Measurements from ENCODE around the gene N4BP2L2.
"Not testable (repeated sequence)": the region's sequence is repeated elsewhere in the genome, so short reads cannot be mapped to it uniquely, and the experiment has no call there.

The N4BP2L2 gene

DNA sequence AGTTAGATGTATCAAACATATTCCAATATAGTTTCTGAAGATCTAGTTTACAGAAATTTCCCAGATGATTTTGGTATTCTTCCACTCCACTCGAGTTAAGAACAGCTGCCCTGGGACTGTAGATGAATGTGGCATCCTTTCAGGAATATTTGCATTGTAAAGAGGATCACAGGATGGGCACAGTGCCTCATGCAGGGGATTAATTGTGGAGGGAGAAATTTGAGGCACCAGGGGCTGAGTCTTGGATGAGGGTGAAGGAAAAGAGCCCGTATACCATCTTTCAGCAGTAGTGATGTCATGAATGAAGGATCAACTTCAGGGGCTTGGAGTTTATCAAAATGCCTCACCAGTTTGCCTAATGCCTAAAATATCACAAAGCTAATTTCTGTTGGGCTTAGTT, 43.7 kb upstream of the N4BP2L2 start:
- TF ChIP-seq, protein P1, sequence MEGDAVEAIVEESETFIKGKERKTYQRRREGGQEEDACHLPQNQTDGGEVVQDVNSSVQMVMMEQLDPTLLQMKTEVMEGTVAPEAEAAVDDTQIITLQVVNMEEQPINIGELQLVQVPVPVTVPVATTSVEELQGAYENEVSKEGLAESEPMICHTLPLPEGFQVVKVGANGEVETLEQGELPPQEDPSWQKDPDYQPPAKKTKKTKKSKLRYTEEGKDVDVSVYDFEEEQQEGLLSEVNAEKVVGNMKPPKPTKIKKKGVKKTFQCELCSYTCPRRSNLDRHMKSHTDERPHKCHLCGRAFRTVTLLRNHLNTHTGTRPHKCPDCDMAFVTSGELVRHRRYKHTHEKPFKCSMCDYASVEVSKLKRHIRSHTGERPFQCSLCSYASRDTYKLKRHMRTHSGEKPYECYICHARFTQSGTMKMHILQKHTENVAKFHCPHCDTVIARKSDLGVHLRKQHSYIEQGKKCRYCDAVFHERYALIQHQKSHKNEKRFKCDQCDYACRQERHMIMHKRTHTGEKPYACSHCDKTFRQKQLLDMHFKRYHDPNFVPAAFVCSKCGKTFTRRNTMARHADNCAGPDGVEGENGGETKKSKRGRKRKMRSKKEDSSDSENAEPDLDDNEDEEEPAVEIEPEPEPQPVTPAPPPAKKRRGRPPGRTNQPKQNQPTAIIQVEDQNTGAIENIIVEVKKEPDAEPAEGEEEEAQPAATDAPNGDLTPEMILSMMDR (IDR thresholded peaks at IDR 0.05; ENCODE audit: borderline replicate concordance, insufficient read depth, low read depth, low read length): no peak
- no peak overlapping the region for H3K4me3 ChIP-seq (ENCODE audit: low read depth, low read length)

DNA sequence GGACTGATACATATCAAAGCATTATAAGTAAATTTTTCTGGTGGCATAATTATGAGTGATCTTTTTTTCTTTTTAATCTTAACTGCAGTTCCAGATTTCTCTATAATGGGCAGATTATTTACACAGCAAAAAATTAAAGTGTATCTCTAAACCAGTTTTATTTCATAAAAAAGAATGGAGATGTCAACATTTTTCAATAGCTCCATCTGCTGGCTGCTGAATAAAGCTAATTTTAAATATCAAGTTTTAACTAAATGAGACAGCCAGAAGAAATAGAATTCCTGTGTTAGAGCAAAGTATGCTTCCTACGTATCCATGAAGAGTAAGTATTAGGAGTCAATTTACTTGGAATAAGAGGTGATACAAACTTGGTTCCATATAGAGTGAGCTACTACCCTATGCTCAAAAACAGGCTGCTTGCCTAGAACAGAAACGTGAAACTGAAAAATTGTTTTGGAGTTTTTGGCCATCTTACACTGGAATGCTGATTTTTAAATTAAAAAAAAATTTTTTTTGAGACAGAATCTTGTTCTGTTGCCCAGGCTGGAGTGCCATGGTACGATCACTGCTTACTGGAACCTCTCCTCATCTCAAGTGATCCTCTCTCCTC, 42.7 kb upstream of the N4BP2L2 start:
- no peak overlapping the region for H3K4me3 ChIP-seq (ENCODE audit: low read depth, low read length)
- TF ChIP-seq, protein P1 (IDR thresholded peaks at IDR 0.05; ENCODE audit: borderline replicate concordance, insufficient read depth, low read depth, low read length): no peak

DNA sequence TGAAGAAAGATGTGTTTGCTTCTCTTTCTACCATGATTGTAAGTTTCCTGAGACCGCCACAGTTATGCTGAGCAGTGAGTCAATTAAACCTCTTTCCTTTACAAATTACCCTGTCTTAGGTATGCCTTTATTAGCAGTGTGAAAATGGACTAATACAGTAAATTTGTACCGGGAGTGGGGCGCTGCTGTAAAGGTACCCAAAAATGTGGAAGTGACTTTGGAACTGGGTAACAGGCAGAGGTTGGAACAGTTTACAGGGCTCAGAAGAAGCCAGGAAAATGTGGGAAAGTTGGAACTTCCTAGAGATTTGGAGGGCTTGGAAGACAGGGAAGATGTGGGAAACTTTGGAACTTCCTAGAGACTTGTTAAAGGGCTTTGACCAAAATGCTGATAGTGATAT, 38.4 kb upstream of the N4BP2L2 start:
- H3K4me3 ChIP-seq (ENCODE audit: low read depth, low read length): no peak overlapping the region
- TF ChIP-seq, protein P1 (IDR thresholded peaks at IDR 0.05; ENCODE audit: borderline replicate concordance, insufficient read depth, low read depth, low read length): no peak

DNA sequence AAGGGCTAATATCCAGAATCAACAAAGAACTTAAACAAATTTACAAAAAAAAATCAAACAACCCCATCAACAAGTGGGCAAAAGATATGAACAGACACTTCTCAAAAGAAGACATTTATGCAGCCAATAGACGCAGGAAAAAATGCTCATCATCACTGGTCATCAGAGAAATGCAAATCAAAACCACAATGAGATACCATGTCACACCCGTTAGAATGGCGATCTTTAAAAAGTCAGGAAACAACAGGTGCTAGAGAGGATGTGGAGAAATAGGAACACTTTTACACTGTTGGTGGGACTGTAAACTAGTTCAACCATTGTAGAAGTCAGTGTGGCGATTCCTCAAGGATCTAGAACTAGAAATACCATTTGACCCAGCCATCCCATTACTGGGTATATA, 37.1 kb upstream of the N4BP2L2 start:
- H3K4me3 ChIP-seq (ENCODE audit: low read depth, low read length): not testable (repeated sequence)

DNA sequence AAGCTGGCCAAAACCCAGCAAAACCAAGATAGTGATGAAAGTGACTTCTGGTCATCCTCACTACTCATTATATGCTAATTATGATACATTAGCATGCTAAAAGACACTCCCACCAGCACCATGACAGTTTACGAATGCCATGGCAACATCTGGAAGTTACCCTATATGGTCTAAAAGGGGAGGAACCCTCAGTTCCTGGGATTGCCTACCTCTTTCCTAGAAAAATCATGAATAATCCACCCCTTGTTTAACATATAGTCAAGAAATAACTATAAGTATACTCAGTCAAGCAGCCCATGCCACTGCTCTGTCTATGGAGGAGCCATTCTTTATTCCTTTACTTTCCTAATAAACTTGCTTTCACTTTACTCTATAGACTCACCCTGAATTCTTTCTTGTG, 22.2 kb upstream of the N4BP2L2 start:
- not testable (repeated sequence) for H3K4me3 ChIP-seq (ENCODE audit: low read depth, low read length)

DNA sequence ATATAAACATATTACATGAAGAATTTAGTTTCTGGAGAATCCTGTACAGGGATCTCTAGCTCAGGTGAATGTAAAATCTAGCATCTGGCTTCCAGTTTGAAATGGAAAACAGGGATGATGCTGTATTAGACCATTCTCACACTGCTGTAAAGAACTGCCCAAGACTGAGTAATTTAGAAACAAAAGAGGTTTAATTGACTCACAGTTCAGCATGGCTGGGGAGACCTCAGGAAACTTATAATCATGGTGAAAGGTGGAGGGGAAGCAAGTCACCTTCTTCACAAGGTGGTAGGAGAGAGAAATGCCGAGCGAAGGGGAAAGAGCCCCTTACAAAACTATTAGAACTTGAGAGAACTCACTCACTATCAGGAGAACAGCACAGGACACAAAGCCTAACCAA, 17.0 kb upstream of the N4BP2L2 start:
- no peak overlapping the region for H3K4me3 ChIP-seq (ENCODE audit: low read depth, low read length)
- TF ChIP-seq, protein P1 (IDR thresholded peaks at IDR 0.05; ENCODE audit: borderline replicate concordance, insufficient read depth, low read depth, low read length): no peak

DNA sequence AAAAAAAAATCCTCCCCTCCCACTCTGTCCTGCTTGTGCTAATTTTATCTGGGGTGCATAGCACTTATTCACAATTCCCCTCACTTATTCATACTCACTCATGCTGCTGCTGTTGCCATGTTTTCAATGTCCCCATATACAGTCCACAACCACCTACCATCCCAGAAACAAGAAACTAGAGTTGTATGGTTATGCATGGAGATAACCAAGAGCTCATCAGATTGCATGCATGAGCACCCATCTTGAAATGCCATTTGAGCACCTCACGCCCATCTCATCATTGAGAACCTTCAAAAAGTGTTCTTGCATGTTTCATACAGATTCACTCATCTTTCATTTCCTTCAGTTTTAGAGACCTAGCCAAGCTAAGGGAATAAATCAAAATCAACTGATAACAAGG, 15.1 kb upstream of the N4BP2L2 start:
- no peak overlapping the region for H3K4me3 ChIP-seq (ENCODE audit: low read depth, low read length)
- TF ChIP-seq, protein P1 (IDR thresholded peaks at IDR 0.05; ENCODE audit: borderline replicate concordance, insufficient read depth, low read depth, low read length): no peak

DNA sequence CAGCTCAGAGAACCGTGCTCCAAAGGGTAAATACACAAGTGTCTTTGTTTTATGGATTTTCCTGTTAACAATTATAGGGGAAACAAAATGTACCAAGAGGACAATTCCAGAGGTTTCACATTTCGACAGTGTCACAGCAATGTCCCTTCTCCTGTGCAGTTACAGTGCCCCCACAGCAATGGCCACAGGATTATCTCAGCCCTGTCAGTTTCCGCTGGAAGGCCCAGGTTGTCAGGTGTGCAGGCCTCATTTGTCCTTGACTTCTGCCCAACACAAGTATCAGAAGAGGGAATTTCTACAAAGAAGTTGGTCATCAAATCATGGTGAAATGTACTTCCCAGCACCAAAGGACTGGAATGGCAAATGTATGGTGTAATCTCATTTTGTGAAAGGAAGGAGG, 11.2 kb upstream of the N4BP2L2 start:
- no peak overlapping the region for H3K4me3 ChIP-seq (ENCODE audit: low read depth, low read length)
- TF ChIP-seq, protein P1 (IDR thresholded peaks at IDR 0.05; ENCODE audit: borderline replicate concordance, insufficient read depth, low read depth, low read length): no peak

All from GM12875 (cell line).